ENCODE measurements around the gene KCNK15.

- TF ChIP-seq CTCF (IDR thresholded peaks at IDR 0.05 in 8 of 11, conservative IDR thresholded peaks at IDR 0.05 in 3 of 11) (no peak), POLR2A (IDR thresholded peaks at IDR 0.05) (no peak)
Measured at GRCh38 chr20:44765701-44766347, 20.2 kb downstream of the KCNK15 start.
